Activated naive CD4-positive, alpha-beta T cell treated with anti-CD3 and anti-CD28 coated beads, Interleukin-2, amount 50 U/mL, for 24 hours (primary cell): ENCODE data around the gene KCTD13.
"Not testable (repeated sequence)": the region's sequence is repeated elsewhere in the genome, so short reads cannot be mapped to it uniquely, and the experiment has no call there.

ENCODE experiments used
- H3K27ac Mint-ChIP-seq: one replicate; pipeline ENCODE4 v1.8.0; 2021; ENCODE audit warnings: mild to moderate bottlenecking, mixed read lengths
- H3K27me3 Mint-ChIP-seq: one replicate; pipeline ENCODE4 v1.8.0; 2021; ENCODE audit warnings: mixed read lengths
- H3K36me3 Mint-ChIP-seq: one replicate; pipeline ENCODE4 v1.8.0; 2021; ENCODE audit warnings: mixed read lengths
- H3K4me1 Mint-ChIP-seq: one replicate; pipeline ENCODE4 v1.8.0; 2021; ENCODE audit warnings: mixed read lengths
- H3K4me3 Mint-ChIP-seq: one replicate; pipeline ENCODE4 v1.8.0; 2021; ENCODE audit warnings: mild to moderate bottlenecking, mixed read lengths
- H3K9me3 Mint-ChIP-seq: one replicate; pipeline ENCODE4 v1.8.0; 2021; ENCODE audit warnings: mixed read lengths

KCTD13 gene

DNA sequence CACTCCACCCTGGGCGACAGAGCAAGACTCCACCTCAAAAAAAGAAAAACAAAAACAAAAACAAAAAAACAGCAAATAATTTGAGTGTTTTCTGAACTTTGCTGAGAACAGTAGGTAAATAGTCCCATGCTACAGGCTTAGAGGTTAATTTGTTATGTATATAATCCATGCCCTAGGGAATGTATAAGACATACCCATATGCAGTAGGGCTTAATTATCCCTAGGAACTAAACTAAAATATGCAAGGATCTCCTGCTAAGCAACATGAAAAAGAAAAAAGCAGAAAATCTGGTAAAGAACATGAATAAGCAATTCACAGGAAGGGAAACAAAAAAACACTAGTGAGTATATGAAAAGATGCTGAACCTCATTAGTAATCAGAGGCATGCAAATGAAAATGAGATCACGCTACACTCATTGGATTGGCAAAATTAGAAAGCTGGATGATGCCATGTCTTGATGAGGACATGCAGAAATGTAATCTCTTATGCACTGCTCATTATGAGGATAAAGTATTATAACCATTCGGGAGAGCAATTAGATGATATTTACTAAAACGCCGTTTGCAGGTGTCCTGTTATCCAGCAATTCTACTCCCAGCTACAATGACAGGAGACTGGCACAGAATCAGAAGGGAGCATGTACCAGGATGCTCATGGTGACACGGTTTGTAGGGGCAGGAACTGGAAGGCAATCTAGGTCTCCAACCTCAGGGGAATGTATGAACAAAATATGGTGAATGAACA lies 5.6 kb downstream of the KCTD13 start:
- Mint-ChIP-seq H3K27ac (peak overlapping the region; percentile 33), H3K9me3 (no peaks in the 10 kb centered on the region), H3K4me1 (peaks cover 39% of the 10 kb centered on the region), H3K36me3 (peaks cover 9% of the 10 kb centered on the region), H3K27me3 (no peaks in the 10 kb centered on the region), H3K4me3 (no peak overlapping the region)

DNA sequence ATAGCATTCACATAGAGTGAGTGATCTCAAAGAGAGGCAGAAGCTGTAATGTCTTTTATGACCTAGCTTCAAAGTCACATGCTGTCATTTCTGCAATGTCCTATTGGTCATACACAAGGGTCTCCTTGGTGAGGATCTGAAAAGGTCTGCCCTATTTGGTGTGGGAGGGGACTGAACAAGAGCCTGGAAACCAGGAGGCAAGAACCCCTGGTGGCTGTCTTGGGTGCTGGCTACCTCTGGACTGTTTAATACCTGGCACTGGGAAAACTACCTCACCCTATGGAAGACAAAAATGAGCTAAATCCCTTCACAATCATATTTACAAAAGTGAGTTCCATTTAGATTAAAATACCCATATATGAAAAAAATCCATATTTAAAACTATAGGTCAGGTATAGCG lies 9.0 kb downstream of the KCTD13 start:
- Mint-ChIP-seq H3K36me3 (peaks cover 13% of the 10 kb centered on the region), H3K4me3 (no peak overlapping the region), H3K27ac (no peak overlapping the region), H3K27me3 (no peaks in the 10 kb centered on the region), H3K4me1 (peaks cover 13% of the 10 kb centered on the region), H3K9me3 (no peaks in the 10 kb centered on the region)

DNA sequence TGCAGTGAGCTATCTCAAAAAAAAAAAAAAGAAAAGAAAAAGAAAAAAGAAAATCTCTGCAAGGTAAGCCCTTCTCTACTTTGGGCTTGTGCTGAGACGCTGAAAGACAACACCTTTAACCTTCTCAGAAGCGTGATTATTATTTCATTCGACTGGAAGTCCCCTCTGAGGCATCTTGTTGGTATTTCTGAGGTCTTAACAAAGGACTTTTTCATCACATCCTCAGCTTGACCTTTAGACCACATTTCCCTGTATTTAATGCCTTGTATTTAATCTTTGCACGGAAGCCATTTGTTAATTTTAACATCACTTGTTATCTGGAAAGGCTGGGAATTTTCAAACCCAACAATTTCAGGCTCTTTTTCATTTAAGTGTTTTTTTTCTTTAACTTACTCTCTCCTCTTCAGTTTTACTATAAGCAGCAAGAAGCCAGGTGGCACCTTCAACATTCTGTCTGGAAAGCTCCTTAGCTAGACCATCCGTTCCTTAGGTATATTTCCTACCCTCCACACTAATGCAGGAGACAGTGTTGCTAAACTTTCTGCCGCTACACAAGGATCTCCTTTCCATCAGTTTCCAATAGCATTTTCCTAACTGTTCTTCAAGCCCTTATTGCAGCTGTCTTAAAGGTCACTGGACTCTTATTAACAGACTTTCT lies 10.3 kb downstream of the KCTD13 start:
- Mint-ChIP-seq H3K36me3 (peaks cover 9% of the 10 kb centered on the region), H3K9me3 (no peaks in the 10 kb centered on the region), H3K27ac (no peak overlapping the region), H3K4me3 (no peak overlapping the region), H3K27me3 (no peaks in the 10 kb centered on the region), H3K4me1 (peaks cover 6% of the 10 kb centered on the region)

DNA sequence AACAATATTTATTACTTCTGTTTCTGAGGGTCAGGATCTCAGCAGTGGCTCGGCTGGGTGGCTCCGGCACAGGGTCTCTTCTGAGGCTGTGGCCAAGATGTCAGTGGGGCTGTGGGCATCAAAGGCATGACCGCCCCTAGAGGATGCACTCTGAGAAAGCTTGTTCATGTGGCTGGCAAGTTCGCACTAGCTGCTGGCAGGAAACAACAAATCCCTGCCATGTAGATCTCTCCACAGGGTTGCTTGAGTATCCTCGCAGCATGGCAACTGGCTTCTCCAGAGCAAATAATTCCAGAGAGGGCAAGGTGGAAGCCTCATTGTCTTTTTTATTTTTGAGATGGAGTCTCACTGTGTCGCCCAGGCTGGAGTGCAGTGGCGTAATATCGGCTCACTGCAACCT lies 12.5 kb downstream of the KCTD13 start:
- Mint-ChIP-seq H3K9me3 (no peaks in the 10 kb centered on the region), H3K4me3 (no peak overlapping the region), H3K4me1 (no peaks in the 10 kb centered on the region), H3K27ac (no peak overlapping the region), H3K36me3 (peaks cover 7% of the 10 kb centered on the region), H3K27me3 (no peaks in the 10 kb centered on the region)

DNA sequence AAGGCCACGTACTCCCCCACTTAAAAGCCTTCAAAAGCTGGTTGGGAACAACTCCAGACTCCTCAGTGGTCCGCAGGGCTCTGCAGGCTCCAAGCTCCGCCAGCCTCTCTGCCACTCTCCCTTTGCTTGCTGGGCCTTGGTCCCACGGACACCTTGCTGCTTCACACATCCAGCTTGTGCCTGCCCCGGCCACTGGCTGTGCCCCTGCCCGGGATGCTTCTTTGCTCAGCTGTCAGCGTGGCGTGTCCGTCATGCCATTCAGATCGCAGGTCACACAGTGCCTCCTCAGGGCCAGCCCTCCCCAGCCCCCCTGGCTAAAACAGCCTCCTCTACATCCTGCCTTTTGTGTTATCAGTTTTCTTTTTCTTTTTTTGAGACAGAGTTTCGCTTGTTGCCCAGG lies 13.9 kb downstream of the KCTD13 start:
- H3K27ac Mint-ChIP-seq: no peak overlapping the region
- no peak overlapping the region for H3K4me3 Mint-ChIP-seq
- no peaks in the 10 kb centered on the region for H3K27me3 Mint-ChIP-seq
- no peaks in the 10 kb centered on the region for H3K4me1 Mint-ChIP-seq
- no peaks in the 10 kb centered on the region for H3K9me3 Mint-ChIP-seq
- H3K36me3 Mint-ChIP-seq: peaks cover 5% of the 10 kb centered on the region

DNA sequence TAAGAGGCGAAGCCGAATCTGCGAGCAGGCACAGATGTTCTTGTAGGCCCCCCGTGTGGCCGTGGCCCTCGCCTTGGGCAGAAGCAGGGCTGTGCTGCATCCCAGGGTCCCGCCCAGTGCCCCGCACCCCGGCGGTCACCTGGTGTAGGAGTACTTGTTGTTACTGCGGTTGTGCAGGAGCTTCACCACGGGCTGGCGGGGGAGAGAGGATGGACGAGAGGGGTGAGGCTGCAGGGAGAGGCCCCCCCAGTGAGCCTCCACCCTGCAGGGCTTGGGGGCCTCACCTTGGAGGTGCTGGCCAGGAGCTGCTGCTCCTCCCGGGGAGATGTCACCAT lies 14.4 kb downstream of the KCTD13 start:
- H3K9me3 Mint-ChIP-seq: no peaks in the 10 kb centered on the region
- H3K36me3 Mint-ChIP-seq: peaks cover 5% of the 10 kb centered on the region
- H3K27ac Mint-ChIP-seq: no peak overlapping the region
- no peak overlapping the region for H3K4me3 Mint-ChIP-seq
- H3K4me1 Mint-ChIP-seq: no peaks in the 10 kb centered on the region
- H3K27me3 Mint-ChIP-seq: no peaks in the 10 kb centered on the region

DNA sequence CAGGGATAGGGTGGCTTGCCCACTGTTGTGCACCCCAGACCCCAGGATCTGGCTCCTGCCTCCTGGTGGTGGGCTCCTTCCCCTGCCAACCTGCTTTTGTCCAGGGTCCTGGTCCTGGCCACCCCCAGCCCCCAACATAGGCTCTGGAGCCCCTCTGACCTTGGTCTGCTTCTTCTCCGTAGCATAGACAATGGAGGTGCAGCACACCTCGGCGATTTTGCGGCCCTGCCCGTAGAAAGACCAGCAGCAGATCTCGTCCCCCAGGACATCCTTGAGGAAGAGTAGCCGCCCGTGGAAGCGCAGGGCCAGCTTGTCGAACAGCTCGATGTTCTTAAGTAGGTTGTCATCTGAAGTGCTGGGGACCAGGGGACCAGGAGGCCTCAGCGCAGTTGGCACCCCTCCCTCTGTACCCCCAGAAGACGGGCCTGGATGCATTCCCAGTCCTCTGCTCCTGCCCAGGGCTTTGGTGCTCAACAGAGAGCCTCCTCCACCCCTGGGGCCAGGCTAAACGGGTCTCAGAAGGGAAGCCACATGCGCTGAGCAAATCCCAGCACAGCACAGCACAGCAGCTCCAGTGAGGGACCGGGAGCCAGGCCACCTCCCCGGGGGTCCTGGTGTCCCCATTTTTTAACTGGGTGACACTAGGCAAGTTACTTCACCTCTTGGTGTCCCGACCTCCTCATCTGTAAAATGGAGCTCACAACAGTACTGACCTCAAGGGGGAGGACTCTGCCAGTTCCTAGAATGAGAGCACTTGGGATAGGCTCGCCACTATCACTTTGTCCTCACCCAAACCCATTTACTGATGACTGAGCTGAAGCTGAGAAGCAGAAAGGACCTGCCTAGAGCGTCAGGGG lies 15.0 kb downstream of the KCTD13 start:
- H3K4me3 Mint-ChIP-seq: no peak overlapping the region
- H3K4me1 Mint-ChIP-seq: no peaks in the 10 kb centered on the region
- H3K27ac Mint-ChIP-seq: no peak overlapping the region
- no peaks in the 10 kb centered on the region for H3K9me3 Mint-ChIP-seq
- no peaks in the 10 kb centered on the region for H3K27me3 Mint-ChIP-seq
- peaks cover 5% of the 10 kb centered on the region for H3K36me3 Mint-ChIP-seq

DNA sequence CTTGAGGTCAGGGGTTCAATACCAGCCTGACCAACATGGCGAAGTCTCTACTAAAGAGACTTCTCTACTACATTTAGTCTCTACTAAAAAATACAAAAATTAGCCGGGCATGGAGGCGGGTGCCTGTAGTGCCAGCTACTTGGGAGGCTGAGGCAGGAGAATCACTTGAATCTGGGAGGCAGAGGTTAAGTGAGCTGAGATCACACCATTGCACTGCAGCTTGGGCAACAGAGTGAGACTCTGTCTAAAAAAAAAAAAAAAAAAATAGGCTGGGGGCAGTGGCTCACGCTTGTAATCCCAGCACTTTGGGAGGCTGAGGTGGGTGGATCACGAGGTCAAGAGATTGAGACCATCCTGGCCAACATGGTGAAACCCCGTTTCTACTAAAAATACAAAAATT lies 16.2 kb downstream of the KCTD13 start:
- not testable (repeated sequence) for H3K36me3 Mint-ChIP-seq, H3K9me3 Mint-ChIP-seq, H3K4me3 Mint-ChIP-seq, H3K27me3 Mint-ChIP-seq, H3K27ac Mint-ChIP-seq, H3K4me1 Mint-ChIP-seq

DNA sequence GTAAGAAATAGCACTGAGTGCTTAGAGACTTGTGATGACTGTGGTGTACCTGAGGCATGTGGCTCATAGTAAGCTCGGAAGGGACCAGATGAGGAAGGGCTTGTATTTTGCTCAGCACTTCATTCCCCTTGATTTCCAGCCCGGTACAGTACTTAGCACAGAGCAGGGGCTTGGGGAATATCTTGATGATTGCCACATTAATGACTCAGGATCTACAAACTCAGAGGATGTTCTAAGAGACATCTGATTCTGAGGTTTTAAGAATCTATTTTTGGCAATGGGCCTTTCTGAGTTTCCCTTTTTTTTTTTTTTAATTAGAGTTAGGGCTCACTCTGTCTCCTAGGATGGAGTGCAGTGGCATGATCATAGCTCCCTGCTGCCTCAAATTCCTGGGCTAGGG lies 16.6 kb downstream of the KCTD13 start:
- Mint-ChIP-seq H3K9me3 (no peaks in the 10 kb centered on the region), H3K27ac (no peak overlapping the region), H3K27me3 (no peaks in the 10 kb centered on the region), H3K4me1 (no peaks in the 10 kb centered on the region), H3K4me3 (no peak overlapping the region), H3K36me3 (peaks cover 3% of the 10 kb centered on the region)

DNA sequence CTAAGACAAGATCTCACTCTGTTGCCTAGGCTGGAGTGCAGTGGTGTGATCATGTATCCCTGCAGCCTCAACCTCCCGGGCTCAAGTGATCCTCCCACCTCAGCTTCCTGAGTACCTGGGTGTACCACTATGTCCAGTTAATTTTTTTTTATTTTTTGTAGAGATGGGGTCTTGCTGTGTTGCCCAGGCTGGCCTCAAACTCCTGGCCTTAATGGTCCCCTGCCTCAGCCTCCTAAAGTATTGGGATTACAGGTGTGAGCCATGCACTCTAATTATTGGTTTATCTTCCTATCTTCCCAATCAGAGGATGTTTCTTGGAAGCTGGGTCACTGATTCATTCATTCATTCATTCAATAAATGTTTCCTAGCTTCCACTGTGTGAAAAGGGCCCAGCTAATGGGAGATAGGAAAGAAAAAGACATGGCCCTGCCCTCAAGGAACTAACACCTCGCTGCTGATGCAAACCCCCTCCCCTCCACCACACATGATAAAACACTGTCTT lies 17.3 kb downstream of the KCTD13 start:
- Mint-ChIP-seq H3K4me1 (peaks cover under 1% of the 10 kb centered on the region), H3K27me3 (no peaks in the 10 kb centered on the region), H3K27ac (no peak overlapping the region), H3K9me3 (no peaks in the 10 kb centered on the region), H3K36me3 (no peaks in the 10 kb centered on the region), H3K4me3 (no peak overlapping the region)

DNA sequence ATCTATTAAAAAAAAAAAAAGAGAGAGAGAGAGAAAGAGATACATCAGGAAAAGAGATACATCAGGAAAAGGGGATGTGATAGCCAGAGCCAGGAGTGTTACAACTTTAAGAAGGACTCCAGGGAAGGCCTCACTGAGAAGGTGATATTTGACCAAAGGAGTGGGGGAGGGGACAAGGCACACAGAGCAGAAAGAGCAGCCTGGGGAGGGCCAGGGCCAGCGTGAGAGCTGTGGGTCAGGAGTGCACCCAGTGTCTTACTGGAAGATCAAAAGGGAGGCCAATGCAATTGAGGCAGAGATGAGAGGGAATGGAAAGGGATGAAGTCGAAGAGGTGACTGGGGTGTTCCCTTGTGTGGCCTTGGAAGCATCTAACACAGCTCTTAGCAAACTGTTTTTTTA lies 18.1 kb downstream of the KCTD13 start:
- Mint-ChIP-seq H3K27me3 (no peaks in the 10 kb centered on the region), H3K27ac (no peak overlapping the region), H3K4me1 (peaks cover 5% of the 10 kb centered on the region), H3K4me3 (no peak overlapping the region), H3K9me3 (no peaks in the 10 kb centered on the region), H3K36me3 (no peaks in the 10 kb centered on the region)

DNA sequence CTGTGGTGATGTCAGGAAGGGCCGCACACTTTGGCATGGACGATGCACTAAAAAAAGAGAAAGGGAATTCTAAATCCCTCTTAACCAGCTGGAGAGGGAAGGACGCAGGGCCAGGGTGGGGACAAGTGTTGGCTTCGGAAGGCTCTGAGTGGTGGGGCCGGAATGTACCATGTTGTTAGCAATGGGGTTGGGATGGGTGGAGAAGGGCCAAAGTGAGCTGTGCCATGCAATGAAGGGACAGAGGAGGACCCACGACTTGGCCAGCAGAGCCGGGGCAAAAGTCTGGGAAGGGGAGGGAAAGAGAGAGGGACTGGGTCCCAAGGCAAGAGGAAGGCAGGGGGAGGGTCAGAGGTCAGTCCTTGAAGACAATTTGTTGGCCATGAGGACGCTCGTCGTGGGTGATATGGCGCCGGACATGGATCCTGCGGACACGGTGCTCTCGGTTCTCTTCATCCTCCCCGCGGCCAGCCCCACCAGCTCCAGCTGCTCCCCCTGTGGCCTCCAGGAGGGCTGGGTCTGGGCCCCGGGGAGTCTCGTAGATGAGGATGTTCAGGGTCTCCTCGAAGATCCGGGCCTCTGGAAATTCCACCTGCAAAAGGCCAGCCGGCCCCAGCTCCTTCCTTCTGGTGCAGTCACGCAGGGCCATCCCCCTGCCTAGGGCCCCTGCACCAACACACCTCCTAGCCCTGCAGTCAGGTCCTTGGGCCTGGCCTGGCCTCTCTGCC lies 19.3 kb downstream of the KCTD13 start:
- Mint-ChIP-seq H3K4me3 (no peak overlapping the region), H3K27me3 (no peaks in the 10 kb centered on the region), H3K9me3 (no peaks in the 10 kb centered on the region), H3K4me1 (peaks cover 5% of the 10 kb centered on the region), H3K27ac (no peak overlapping the region), H3K36me3 (no peaks in the 10 kb centered on the region)

DNA sequence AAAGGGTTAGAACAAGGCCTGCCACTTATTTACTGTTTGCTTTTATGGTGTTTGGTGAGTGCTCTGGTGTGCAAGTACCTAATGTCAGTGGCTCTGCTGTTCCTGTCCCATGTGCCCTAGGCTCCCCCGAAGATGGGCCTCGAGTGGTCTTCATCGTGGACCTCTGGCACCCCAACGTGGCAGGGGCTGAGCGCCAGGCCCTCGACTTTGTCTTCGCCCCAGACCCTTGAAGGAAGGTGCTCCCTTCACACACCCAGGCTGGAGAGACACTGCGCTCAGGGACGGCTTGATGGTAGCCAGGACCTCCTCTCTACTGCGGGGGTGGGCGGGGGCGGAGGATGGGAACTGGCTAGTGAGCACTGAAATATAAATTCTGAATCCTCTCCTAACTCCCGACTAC lies 20.4 kb downstream of the KCTD13 start:
- H3K4me1 Mint-ChIP-seq: peaks cover 7% of the 10 kb centered on the region
- no peaks in the 10 kb centered on the region for H3K36me3 Mint-ChIP-seq
- H3K9me3 Mint-ChIP-seq: no peaks in the 10 kb centered on the region
- H3K4me3 Mint-ChIP-seq: no peak overlapping the region
- no peaks in the 10 kb centered on the region for H3K27me3 Mint-ChIP-seq
- no peak overlapping the region for H3K27ac Mint-ChIP-seq

DNA sequence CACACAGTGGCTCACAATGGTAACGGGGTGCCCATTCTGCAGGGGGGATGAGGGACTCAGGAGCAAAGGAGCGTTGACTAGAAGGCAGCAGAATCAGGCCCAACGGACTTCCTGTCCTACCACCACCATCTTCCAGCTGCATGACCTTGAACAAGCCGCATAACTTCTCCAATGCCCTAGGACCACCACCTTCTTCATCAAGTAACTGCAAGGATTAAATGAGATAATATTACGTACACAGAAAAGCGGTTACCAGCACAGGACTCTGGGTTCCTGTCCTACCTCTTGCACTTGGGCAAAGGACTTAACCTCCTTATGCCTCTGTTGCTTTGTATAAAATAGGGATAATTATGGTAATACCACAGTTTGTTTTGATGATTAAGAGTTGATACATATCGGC lies 21.1 kb downstream of the KCTD13 start:
- Mint-ChIP-seq H3K27me3 (no peaks in the 10 kb centered on the region), H3K27ac (no peak overlapping the region), H3K36me3 (no peaks in the 10 kb centered on the region)

DNA sequence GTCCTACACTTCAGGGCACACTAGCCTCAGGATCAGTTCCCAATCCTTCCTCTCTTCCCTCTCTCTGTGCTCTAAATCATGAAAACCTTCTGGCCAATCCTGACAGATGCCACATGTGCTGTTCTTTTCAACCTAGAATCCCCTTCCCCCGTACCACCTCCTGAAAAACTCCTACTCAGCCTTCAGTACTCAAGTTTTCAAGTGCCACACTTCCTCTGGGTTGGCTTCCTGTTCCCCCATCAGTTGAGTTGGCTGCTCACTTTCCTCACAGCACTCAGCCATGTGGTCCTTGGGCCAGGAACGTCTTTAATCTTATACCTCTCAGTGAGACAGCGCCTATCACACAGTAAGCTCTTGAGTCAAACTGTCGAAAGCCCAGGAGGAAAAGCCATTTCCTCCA lies 22.4 kb downstream of the KCTD13 start:
- no peaks in the 10 kb centered on the region for H3K9me3 Mint-ChIP-seq
- H3K4me1 Mint-ChIP-seq: peaks cover 10% of the 10 kb centered on the region
- peaks cover under 1% of the 10 kb centered on the region for H3K27me3 Mint-ChIP-seq
- H3K36me3 Mint-ChIP-seq: no peaks in the 10 kb centered on the region
- H3K4me3 Mint-ChIP-seq: no peak overlapping the region
- H3K27ac Mint-ChIP-seq: no peak overlapping the region

More for the DNA sequence above, 21.1 kb downstream of the KCTD13 start:
- Mint-ChIP-seq H3K9me3 (no peaks in the 10 kb centered on the region), H3K4me3 (no peak overlapping the region), H3K4me1 (peaks cover 10% of the 10 kb centered on the region)
